Vagina (tissue), 2 donors: ENCODE data around the gene TMEM129.

Experiments
- POLR2A ChIP-seq, 2 donors: fragments of 450-650 bp; IDR thresholded peaks; one replicate each; pipeline ENCODE4 v1.6.1; 2017; ENCODE audit warnings: antibody characterized with exemption in 2 of 2, mild to moderate bottlenecking in 2 of 2, moderate library complexity in 2 of 2
- POLR2AphosphoS5 ChIP-seq, 2 donors: sonication (generic); formaldehyde crosslinking; IDR thresholded peaks; one replicate each; pipeline ENCODE4 v1.9.0; 2017; ENCODE audit warnings: antibody characterized with exemption in 2 of 2, mild to moderate bottlenecking in 2 of 2, low read depth in 1 of 2; ENCODE audit not compliant: insufficient read depth in 1 of 2
- TF ChIP-seq, protein P1 (sequence below), 3 experiments: fragments of 450-650 bp in 2 of 3; fragments of 200-600 bp in 1 of 3; sonication (generic) in 1 of 3; IDR thresholded peaks; one replicate each; pipeline ENCODE4 v1.5.1; 2017 to 2019; ENCODE audit warnings: antibody characterized with exemption in 3 of 3, mild to moderate bottlenecking in 2 of 3, moderate library complexity in 2 of 3

DNA sequence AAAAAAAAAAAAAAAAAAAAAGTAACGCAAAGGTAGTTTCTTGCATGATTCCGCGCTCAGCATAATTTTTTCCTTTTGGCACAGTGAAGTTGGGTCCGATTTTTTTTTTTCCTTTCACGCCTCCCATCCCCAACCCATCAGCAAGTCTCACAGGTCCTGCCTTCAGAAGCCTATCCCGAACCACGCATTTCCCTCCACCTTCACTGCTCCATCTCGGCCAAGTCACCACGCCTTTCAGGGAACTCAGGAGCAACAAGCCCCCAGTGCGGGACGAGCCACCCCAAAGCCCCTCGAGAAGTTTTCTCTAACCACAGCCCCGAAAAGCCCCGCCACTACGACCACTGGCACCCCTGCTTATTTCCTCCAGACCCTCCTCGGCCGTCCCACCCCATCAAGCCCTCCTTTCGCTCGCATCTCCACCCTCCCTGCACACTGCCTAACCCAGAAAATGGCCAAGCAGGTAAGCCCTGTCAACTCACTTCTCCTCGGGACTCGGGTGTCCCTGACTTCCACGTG, 10.0 kb downstream of the TMEM129 start:
- TF ChIP-seq, protein P1, sequence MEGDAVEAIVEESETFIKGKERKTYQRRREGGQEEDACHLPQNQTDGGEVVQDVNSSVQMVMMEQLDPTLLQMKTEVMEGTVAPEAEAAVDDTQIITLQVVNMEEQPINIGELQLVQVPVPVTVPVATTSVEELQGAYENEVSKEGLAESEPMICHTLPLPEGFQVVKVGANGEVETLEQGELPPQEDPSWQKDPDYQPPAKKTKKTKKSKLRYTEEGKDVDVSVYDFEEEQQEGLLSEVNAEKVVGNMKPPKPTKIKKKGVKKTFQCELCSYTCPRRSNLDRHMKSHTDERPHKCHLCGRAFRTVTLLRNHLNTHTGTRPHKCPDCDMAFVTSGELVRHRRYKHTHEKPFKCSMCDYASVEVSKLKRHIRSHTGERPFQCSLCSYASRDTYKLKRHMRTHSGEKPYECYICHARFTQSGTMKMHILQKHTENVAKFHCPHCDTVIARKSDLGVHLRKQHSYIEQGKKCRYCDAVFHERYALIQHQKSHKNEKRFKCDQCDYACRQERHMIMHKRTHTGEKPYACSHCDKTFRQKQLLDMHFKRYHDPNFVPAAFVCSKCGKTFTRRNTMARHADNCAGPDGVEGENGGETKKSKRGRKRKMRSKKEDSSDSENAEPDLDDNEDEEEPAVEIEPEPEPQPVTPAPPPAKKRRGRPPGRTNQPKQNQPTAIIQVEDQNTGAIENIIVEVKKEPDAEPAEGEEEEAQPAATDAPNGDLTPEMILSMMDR (IDR thresholded peaks at IDR 0.05), result no peak
- no peak for TF ChIP-seq POLR2A (IDR thresholded peaks at IDR 0.05)
- no peak for TF ChIP-seq POLR2AphosphoS5 (IDR thresholded peaks at IDR 0.05; ENCODE audit: insufficient read depth in 1 of 2, low read depth in 1 of 2)
